Measurements from ENCODE around the gene PAX5.

- TF ChIP-seq CTCF (IDR thresholded peaks at IDR 0.05): no peak
- TF ChIP-seq POLR2A (IDR thresholded peaks at IDR 0.05): no peak
- TF ChIP-seq POLR2AphosphoS5 (IDR thresholded peaks at IDR 0.05): no peak
Measured at GRCh38 chr9:36876056-36876455, 158.0 kb downstream of the PAX5 start.

Data from breast epithelium (tissue), 3 donors.